ENCODE measurements around the gene PLXNA2.

DNA sequence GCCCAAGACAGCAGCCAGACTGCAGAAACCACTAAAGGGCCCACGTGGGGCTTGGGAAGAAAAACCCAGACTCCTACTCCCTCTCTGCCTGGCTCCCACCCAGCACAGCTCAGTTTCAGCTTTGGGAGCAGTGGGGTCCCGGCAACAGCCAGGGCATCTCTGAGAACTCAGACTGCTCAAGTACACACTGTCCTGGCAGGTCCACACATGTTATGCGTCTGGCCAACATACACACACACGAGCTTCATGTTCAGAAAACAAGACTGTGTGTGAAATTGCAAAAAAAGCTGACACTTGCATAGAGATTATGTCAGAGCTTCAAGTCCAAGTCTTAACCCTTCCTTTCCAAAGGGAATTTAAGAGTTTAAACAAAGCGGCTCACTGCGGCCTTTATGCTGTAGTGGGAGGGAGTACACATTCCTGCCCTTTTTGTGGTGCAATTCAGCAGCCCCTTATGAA, 196.7 kb downstream of the PLXNA2 start:
- no peak for TF ChIP-seq EZH2phosphoT487 (IDR thresholded peaks at IDR 0.05; ENCODE audit: low read depth)
- TF ChIP-seq, protein P1, sequence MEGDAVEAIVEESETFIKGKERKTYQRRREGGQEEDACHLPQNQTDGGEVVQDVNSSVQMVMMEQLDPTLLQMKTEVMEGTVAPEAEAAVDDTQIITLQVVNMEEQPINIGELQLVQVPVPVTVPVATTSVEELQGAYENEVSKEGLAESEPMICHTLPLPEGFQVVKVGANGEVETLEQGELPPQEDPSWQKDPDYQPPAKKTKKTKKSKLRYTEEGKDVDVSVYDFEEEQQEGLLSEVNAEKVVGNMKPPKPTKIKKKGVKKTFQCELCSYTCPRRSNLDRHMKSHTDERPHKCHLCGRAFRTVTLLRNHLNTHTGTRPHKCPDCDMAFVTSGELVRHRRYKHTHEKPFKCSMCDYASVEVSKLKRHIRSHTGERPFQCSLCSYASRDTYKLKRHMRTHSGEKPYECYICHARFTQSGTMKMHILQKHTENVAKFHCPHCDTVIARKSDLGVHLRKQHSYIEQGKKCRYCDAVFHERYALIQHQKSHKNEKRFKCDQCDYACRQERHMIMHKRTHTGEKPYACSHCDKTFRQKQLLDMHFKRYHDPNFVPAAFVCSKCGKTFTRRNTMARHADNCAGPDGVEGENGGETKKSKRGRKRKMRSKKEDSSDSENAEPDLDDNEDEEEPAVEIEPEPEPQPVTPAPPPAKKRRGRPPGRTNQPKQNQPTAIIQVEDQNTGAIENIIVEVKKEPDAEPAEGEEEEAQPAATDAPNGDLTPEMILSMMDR (IDR thresholded peaks at IDR 0.05; ENCODE audit: low read depth, low read length): no peak
